Gastroesophageal sphincter (tissue), 4 donors: ENCODE results near the gene CEP170B. TPM values are rescaled to one million over a fixed set of nuclear protein-coding genes. Genes with fewer than 3 reads are reported as not detected.

Source experiments
- ATAC-seq: fragments of 150-250 bp; one replicate; pipeline ENCODE4 v1.9.1; 2016; ENCODE audit warnings: mild to moderate bottlenecking, moderate library complexity
- H3K27ac ChIP-seq, 4 donors: fragments of 200-600 bp; sonication (generic) in 3 of 4; 1 replicate in 3 of 4; 2 replicates in 1 of 4; pipeline ENCODE4 v1.5.1; 2016 to 2019
- H3K27me3 ChIP-seq: fragments of 200-600 bp; sonication (generic); one replicate; pipeline ENCODE4 v1.5.1; 2019
- H3K36me3 ChIP-seq, 2 donors: fragments of 200-600 bp; sonication (generic); one replicate each; pipeline ENCODE4 v1.5.1; 2019; ENCODE audit warnings: control low read depth in 1 of 2
- H3K4me1 ChIP-seq, 3 donors: fragments of 200-600 bp; sonication (generic); 1 replicate in 2 of 3; 2 replicates in 1 of 3; pipeline ENCODE4 v1.5.1; 2016 to 2019; ENCODE audit warnings: control low read depth in 2 of 3
- H3K4me3 ChIP-seq, 2 donors: fragments of 200-600 bp; sonication (generic); one replicate each; pipeline ENCODE4 v1.5.1; 2019; ENCODE audit warnings: mild to moderate bottlenecking in 1 of 2, moderate library complexity in 1 of 2
- H3K9me3 ChIP-seq, 3 donors: fragments of 200-600 bp; sonication (generic); one replicate each; pipeline ENCODE4 v1.5.1; 2017 to 2019; ENCODE audit warnings: control low read depth in 2 of 3
- EP300 ChIP-seq: sonication (generic); formaldehyde crosslinking; IDR thresholded peaks from one replicate; pipeline ENCODE4 v1.6.1; 2017; ENCODE audit warnings: antibody characterized with exemption, mild to moderate bottlenecking
- POLR2A ChIP-seq, 2 donors: fragments of 450-650 bp; IDR thresholded peaks; one replicate each; pipeline ENCODE4 v1.6.1; 2017; ENCODE audit warnings: antibody characterized with exemption in 2 of 2, mild to moderate bottlenecking in 2 of 2, moderate library complexity in 1 of 2
- POLR2AphosphoS5 ChIP-seq: sonication (generic); formaldehyde crosslinking; IDR thresholded peaks from one replicate; pipeline ENCODE4 v1.6.1; 2017; ENCODE audit warnings: antibody characterized with exemption
- WGBS, 2 donors: methylation state at CpG; one replicate each; pipeline ENCODE4 v1.1.5; 2018; ENCODE audit warnings: low coverage in 1 of 2; 5-methylcytosine and 5-hydroxymethylcytosine counted together
- total RNA-seq, 4 donors: library from RNA; depleted of rRNA; stranded (reverse); fragments of >200 nt; gene quantifications; one replicate each; pipeline ENCODE4 v1.1.0, GENCODE V29; 2016
- TF ChIP-seq, protein P1 (sequence below), 4 experiments: fragments of 200-600 bp in 2 of 4; fragments of 450-650 bp in 2 of 4; sonication (generic) in 1 of 4; IDR thresholded peaks; one replicate each; pipeline ENCODE4 v1.5.1; 2017 to 2019; ENCODE audit warnings: antibody characterized with exemption in 4 of 4, mild to moderate bottlenecking in 2 of 4, moderate library complexity in 2 of 4

CEP170B gene
- total RNA-seq, 4 donors from 2014 or later, result 18.7 to 64.7 (median 25.5) TPM

DNA sequence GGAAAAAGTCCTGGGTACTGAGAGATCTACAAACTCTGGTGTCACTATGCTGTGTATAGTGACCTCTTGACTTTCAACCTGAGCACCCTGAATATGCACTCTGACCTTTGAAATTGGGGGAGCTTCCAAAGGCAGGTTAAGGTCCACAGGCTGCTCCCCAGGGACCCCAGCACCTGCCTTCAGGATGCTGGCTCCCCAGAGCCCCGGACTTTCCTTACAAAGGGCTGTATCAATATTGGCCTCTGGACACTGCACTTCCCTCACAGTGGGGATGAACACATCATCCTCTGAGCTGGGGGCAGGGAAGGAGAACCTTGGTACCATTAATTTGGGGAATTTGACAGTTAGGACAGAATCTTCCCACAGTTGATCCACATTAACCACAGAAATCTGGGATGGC lies 73.9 kb downstream of the CEP170B start:
- Histone ChIP-seq H3K4me1 (peaks cover 0 to 11% (median 3%) of the 10 kb centered on the region in 3 donors), H3K36me3 (peaks cover 0 to 66% of the 10 kb centered on the region in 2 donors), H3K27ac (no peak overlapping the region), H3K4me3 (no peak overlapping the region), H3K27me3 (no peaks in the 10 kb centered on the region), H3K9me3 (no peaks in the 10 kb centered on the region)
- no CpG with 5 or more reads among the region's 1 CpG for WGBS, 2 donors
- ATAC-seq, result no peak
- TF ChIP-seq POLR2AphosphoS5 (no peak), POLR2A (IDR thresholded peaks at IDR 0.05) (no peak), EP300 (no peak)
- TF ChIP-seq, protein P1, sequence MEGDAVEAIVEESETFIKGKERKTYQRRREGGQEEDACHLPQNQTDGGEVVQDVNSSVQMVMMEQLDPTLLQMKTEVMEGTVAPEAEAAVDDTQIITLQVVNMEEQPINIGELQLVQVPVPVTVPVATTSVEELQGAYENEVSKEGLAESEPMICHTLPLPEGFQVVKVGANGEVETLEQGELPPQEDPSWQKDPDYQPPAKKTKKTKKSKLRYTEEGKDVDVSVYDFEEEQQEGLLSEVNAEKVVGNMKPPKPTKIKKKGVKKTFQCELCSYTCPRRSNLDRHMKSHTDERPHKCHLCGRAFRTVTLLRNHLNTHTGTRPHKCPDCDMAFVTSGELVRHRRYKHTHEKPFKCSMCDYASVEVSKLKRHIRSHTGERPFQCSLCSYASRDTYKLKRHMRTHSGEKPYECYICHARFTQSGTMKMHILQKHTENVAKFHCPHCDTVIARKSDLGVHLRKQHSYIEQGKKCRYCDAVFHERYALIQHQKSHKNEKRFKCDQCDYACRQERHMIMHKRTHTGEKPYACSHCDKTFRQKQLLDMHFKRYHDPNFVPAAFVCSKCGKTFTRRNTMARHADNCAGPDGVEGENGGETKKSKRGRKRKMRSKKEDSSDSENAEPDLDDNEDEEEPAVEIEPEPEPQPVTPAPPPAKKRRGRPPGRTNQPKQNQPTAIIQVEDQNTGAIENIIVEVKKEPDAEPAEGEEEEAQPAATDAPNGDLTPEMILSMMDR (IDR thresholded peaks at IDR 0.05), result no peak

DNA sequence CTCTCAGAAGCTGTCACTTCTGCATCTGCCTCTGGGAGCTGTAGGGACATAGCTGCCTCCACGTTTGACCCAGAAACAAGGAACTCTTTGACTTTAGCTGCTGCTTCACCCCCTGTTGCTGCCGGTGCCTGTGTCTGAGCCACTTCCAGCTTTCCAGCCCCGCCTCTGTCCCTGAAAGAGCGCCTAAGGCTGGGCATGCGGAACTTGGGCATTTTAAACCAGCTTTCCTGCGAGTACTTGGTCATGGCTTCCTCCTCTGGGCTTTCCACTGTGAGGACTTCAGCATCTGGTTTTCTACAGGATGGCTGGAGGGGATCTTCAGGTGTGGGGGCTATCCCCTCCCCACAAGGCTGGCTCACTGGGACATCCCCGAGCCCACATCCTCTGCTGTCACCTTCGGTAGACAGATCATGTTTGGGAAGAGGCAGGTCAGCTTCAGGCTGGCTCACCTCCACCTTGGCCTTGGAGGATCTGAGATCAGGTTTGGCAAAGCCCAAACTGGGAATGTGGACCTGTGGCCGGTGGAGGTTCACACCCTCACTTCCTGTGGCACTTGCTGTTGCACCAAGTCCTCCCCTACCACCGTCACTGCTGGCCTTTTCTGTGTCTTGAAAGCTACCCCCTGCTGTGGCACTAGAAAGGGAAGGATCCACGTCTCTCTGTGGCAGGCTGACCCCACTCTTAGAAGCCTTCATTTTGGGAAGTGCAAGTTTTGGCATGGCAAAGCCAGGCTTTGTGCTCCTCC lies 74.8 kb downstream of the CEP170B start:
- Histone ChIP-seq H3K9me3 (no peaks in the 10 kb centered on the region), H3K4me1 (peaks cover 0 to 2% (median 0%) of the 10 kb centered on the region in 3 donors), H3K27ac (no peak overlapping the region), H3K4me3 (no peak overlapping the region), H3K36me3 (peaks cover 0 to 75% of the 10 kb centered on the region in 2 donors), H3K27me3 (no peaks in the 10 kb centered on the region)
- TF ChIP-seq, protein P1 (IDR thresholded peaks at IDR 0.05), result no peak
- TF ChIP-seq POLR2A (IDR thresholded peaks at IDR 0.05), result no peak
- no peak for TF ChIP-seq EP300
- no peak for TF ChIP-seq POLR2AphosphoS5
- ATAC-seq, result no peak
- 55 to 70% methylated on average over 2 to 4 of the region's 11 CpGs for WGBS, 2 donors

DNA sequence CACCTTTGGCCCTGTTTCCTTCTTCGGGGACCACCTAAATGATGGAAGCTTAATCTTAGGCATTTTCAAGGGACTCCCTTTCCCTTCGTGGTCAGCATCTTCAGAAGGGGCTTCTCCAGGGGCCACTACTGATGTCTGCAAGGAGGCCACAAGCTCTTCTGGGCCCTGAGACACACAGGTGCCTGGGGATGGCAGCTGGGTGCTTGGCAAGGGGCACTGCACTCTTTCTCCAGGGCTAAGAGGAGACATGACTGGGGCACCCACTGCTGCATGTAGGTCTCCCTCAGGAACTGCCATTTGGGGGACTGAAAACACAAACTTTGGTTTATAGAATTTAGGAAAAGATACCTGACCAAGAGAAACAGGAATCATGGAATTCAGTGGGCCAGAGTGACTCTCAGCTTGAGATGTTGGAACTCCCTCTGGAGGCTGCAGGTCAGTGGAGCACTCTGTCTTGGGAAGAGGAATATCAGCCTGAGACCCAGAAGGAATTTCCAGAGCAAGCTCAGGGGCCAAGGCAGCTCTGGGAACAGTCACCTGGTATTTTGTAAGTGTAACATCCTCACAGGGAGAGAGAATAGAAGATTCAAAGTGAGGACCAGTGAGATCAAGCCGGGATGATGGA lies 75.6 kb downstream of the CEP170B start:
- 55% methylated on average over 1 of the region's 3 CpGs; no CpG with 5 or more reads in 1 of the 2 donors for WGBS, 2 donors
- no peak overlapping the region for H3K27ac ChIP-seq
- no peak overlapping the region for H3K4me3 ChIP-seq
- H3K27me3 ChIP-seq, result no peaks in the 10 kb centered on the region
- TF ChIP-seq, protein P1 (IDR thresholded peaks at IDR 0.05), result no peak
- TF ChIP-seq EP300 (no peak), POLR2AphosphoS5 (no peak), POLR2A (IDR thresholded peaks at IDR 0.05) (no peak)
- no peaks in the 10 kb centered on the region for H3K4me1 ChIP-seq
- no peaks in the 10 kb centered on the region for H3K9me3 ChIP-seq
- H3K36me3 ChIP-seq, result peaks cover 0 to 83% of the 10 kb centered on the region in 2 donors
- ATAC-seq, result no peak

DNA sequence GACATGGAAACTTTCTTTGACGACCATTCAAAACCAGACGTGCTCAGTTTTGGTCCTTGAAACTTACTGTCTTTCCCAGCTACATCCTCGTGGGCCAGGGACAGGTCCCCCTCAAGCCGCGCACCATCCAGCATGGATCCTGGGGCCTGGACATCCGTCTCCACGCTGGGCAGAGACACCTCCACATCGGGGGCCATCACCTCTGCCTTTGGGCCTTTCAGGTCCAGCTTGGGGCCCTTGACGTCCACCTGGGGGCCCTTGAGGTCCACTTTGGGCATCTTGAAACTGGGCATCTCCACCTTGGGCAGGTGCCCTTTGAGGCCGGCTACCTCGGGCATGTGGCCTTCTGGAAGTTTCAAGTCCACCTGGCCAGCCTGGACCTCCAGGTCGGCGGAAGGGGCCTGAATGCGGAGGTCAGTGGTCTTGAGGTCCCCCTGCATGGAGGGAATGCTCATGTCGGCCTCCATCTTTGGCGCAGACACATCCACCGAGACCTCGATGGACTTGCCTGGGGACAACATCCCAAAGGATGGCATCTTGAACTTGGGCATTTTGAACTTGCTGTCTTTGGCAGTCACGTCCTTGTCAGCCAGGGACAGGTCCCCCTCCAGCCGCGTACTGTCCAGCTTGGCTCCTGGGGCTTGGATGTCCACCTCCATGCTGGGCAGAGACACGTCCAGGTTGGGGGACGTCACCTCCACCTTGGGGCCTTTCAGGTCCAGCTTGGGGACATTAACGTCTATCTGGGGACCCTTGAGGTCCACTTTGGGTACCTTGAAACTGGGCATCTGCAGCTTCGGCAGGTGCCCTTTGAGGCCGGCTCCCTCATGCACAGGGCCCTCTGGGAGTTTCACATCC lies 76.7 kb downstream of the CEP170B start:
- H3K27me3 ChIP-seq, result no peaks in the 10 kb centered on the region
- H3K4me1 ChIP-seq, result no peaks in the 10 kb centered on the region
- H3K4me3 ChIP-seq, result no peak overlapping the region
- peaks cover 0 to 94% of the 10 kb centered on the region in 2 donors for H3K36me3 ChIP-seq
- 97% methylated on average over 6 of the region's 26 CpGs; no CpG with 5 or more reads in 1 of the 2 donors for WGBS, 2 donors
- TF ChIP-seq POLR2AphosphoS5, result no peak
- TF ChIP-seq, protein P1 (IDR thresholded peaks at IDR 0.05), result no peak
- no peak for TF ChIP-seq POLR2A (IDR thresholded peaks at IDR 0.05)
- no peak for TF ChIP-seq EP300
- ATAC-seq, result no peak
- no peak overlapping the region for H3K27ac ChIP-seq
- no peaks in the 10 kb centered on the region for H3K9me3 ChIP-seq
